Mammary epithelial cell (primary cell): Measurements from ENCODE around the gene AKR1C1.

Source experiments
- CTCF ChIP-seq, 2 donors: IDR thresholded peaks in 1 of 2; conservative IDR thresholded peaks in 1 of 2; 2 replicates each; pipeline ENCODE4 v1.5.1; 2011 to 2012; ENCODE audit warnings: inconsistent platforms in 2 of 2, low read length in 2 of 2, mild to moderate bottlenecking in 2 of 2, control low read depth in 1 of 2, low read depth in 1 of 2; ENCODE audit not compliant: insufficient read depth in 1 of 2; ENCODE audit errors: extremely low read depth in 1 of 2
- EZH2 ChIP-seq: IDR thresholded peaks from 2 replicates; pipeline ENCODE4 v1.6.1; 2012; ENCODE audit warnings: low read length, inconsistent platforms, borderline replicate concordance

DNA sequence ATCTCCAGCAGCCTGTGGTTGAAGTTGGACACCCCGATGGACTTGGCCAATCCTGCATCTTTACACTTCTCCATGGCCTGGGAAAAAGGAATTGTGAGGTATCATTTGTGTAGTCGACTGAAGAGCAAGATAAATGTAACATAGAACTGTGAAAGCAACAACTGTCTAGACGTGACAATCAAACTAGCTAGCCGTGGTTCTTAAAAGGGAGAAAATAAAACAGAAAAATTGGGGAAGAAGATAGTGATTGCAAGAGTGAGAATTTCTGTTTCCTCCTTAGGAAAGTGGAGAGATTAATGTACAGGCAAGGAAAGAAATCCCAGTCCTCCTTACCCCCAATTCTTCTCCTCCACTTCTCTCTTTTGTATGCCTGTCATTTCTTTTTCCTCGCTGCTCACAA, 35.5 kb downstream of the AKR1C1 start:
- TF ChIP-seq CTCF (conservative IDR thresholded peaks at IDR 0.05 in 1 of 2, IDR thresholded peaks at IDR 0.05 in 1 of 2; ENCODE audit: extremely low read depth in 1 of 2, insufficient read depth in 1 of 2, low read depth in 1 of 2, low read length in 2 of 2): no peak
- TF ChIP-seq EZH2: no peak
